HCT116 (cell line): ENCODE results near the gene HSPA1A. TPM values are rescaled to one million over a fixed set of nuclear protein-coding genes. Genes with fewer than 3 reads are reported as not detected.

Experiments
- ATAC-seq: fragments of 200-7000 bp; cut with Tn5 transposase; 2 replicates; pipeline ENCODE4 v1.9.1; 2020; ENCODE audit warnings: mild to moderate bottlenecking, moderate library complexity
- BruUV-seq: library from RNA; stranded (reverse); fragments of 400-500 nt; replicated peaks from 2 replicates; lab custom pipeline; 2021; lab: Mats Ljungman, UMichigan
- CTCF ChIA-PET: fragments of 300-600 bp; sonication (Branson Sonifier 250); formaldehyde crosslinking; loops from one replicate; lab custom pipeline; 2021; ENCODE audit warnings: antibody characterized with exemption; lab: Charles Lee
- POLR2A ChIA-PET: fragments of 300-600, 350-600 bp; sonication (Branson Sonifier 250); formaldehyde crosslinking; loops from one replicate; lab custom pipeline; 2021; ENCODE audit warnings: antibody characterized with exemption; lab: Charles Lee
- RAD21 ChIA-PET, 2 experiments: fragments of 300-600 bp; sonication (Branson Sonifier 250); formaldehyde crosslinking; loops; one replicate each; lab custom pipeline; 2023; ENCODE audit warnings: low total read pairs in 2 of 2; ENCODE audit not compliant: uncharacterized antibody in 2 of 2, unreplicated experiment in 2 of 2, low non-redundant PET in 1 of 2; lab: Charles Lee
- DNase-seq: peaks from one replicate; pipeline ENCODE4 v3.0.0-alpha.2; 2010; ENCODE audit warnings: low read depth, low spot score
- H2AFZ ChIP-seq: fragments of 200-600 bp; shearing (Covaris generic), sonication (generic); 2 replicates; pipeline ENCODE4 v1.6.1; 2017; ENCODE audit warnings: low read depth, mixed run types, mixed read lengths, antibody characterized with exemption, low read length; ENCODE audit not compliant: poor library complexity, severe bottlenecking
- H3K27ac ChIP-seq: 2 replicates; pipeline ENCODE4 v1.5.1; 2012; ENCODE audit warnings: low read depth, low read length
- H3K27me3 ChIP-seq: fragments of 200-600 bp; sonication (generic); 2 replicates; pipeline ENCODE4 v1.6.1; 2016; ENCODE audit warnings: mixed run types, low read length, mixed read lengths; ENCODE audit not compliant: insufficient read depth
- H3K36me3 ChIP-seq, 2 experiments: fragments of 200-500 bp in 1 of 2; fragments of 200-600 bp in 1 of 2; sonication (Bioruptor generic) in 1 of 2; sonication (generic) in 1 of 2; 2 replicates each; pipeline versions ENCODE4 v1.5.1 to v1.6.1; 2014 to 2016; ENCODE audit warnings: low read length in 2 of 2, inconsistent platforms in 1 of 2, mixed read lengths in 1 of 2, mixed run types in 1 of 2; ENCODE audit not compliant: insufficient read depth in 2 of 2, control insufficient read depth in 1 of 2
- H3K4me1 ChIP-seq, 2 experiments: fragments of 200-600 bp in 1 of 2; sonication (generic) in 1 of 2; 2 replicates each; pipeline versions ENCODE4 v1.5.1 to v1.6.1; 2012 to 2017; ENCODE audit warnings: low read length in 2 of 2, inconsistent platforms in 1 of 2, mild to moderate bottlenecking in 1 of 2, mixed read lengths in 1 of 2, mixed run types in 1 of 2, moderate library complexity in 1 of 2; ENCODE audit not compliant: insufficient read depth in 2 of 2, control insufficient read depth in 1 of 2
- H3K4me2 ChIP-seq: fragments of 200-600 bp; sonication (generic); 2 replicates; pipeline ENCODE4 v1.6.1; 2017; ENCODE audit warnings: mixed run types, low read length, mixed read lengths
- H3K4me3 ChIP-seq, 2 experiments: fragments of 200-600 bp in 1 of 2; sonication (generic) in 1 of 2; replicated peaks in 1 of 2; 2 replicates each; pipeline ENCODE4 v1.5.1; 2011 to 2016; ENCODE audit warnings: low read length in 2 of 2, control low read depth in 1 of 2, low read depth in 1 of 2, mild to moderate bottlenecking in 1 of 2, mixed read lengths in 1 of 2, mixed run types in 1 of 2
- H3K79me2 ChIP-seq: fragments of 200-600 bp; sonication (generic); 2 replicates; pipeline ENCODE4 v1.6.1; 2017; ENCODE audit warnings: mild to moderate bottlenecking, mixed run types, low read length, moderate library complexity, mixed read lengths; ENCODE audit not compliant: insufficient read depth
- H3K9ac ChIP-seq: fragments of 200-600 bp; sonication (generic); 2 replicates; pipeline ENCODE4 v1.6.1; 2016; ENCODE audit warnings: low read length, mixed read lengths
- H3K9me2 ChIP-seq: fragments of 200-600 bp; sonication (generic), shearing (Covaris generic); 2 replicates; pipeline ENCODE4 v1.6.1; 2017; ENCODE audit warnings: mixed run types, mild to moderate bottlenecking, moderate library complexity; ENCODE audit not compliant: insufficient read depth
- H3K9me3 ChIP-seq, 2 experiments: fragments of 200-500 bp in 1 of 2; fragments of 200-600 bp in 1 of 2; sonication (Bioruptor generic) in 1 of 2; sonication (generic) in 1 of 2; 2 replicates each; pipeline ENCODE4 v1.6.1; 2014 to 2017; ENCODE audit warnings: low read length in 2 of 2, mixed read lengths in 2 of 2, inconsistent platforms in 1 of 2, low read depth in 1 of 2, mild to moderate bottlenecking in 1 of 2, mixed run types in 1 of 2, moderate library complexity in 1 of 2; ENCODE audit not compliant: control insufficient read depth in 1 of 2, insufficient read depth in 1 of 2
- H4K20me1 ChIP-seq: fragments of 200-600 bp; sonication (generic), shearing (Covaris generic); 2 replicates; pipeline ENCODE4 v1.6.1; 2017; ENCODE audit warnings: mixed run types, mild to moderate bottlenecking, moderate library complexity; ENCODE audit not compliant: insufficient read depth
- CBX3 ChIP-seq: IDR thresholded peaks from 2 replicates; pipeline ENCODE4 v1.6.1; 2012; ENCODE audit warnings: low read depth
- CEBPB ChIP-seq: IDR thresholded peaks from 2 replicates; pipeline ENCODE4 v1.6.1; 2012; ENCODE audit warnings: low read depth
- EGR1 ChIP-seq: IDR thresholded peaks from 2 replicates; pipeline ENCODE4 v1.6.1; 2012; ENCODE audit warnings: low read depth
- EZH2 ChIP-seq: fragments of 200-600 bp; sonication (generic); IDR thresholded peaks from 2 replicates; pipeline ENCODE4 v1.6.1; 2017; ENCODE audit warnings: antibody characterized with exemption, mixed run types
- EZH2phosphoT487 ChIP-seq: fragments of 200-600 bp; IDR thresholded peaks from 2 replicates; pipeline ENCODE4 v1.6.1; 2018; ENCODE audit warnings: antibody characterized with exemption, borderline replicate concordance
- JUND ChIP-seq: IDR thresholded peaks from 2 replicates; pipeline ENCODE4 v1.6.1; 2012
- POLR2A ChIP-seq: IDR thresholded peaks from 2 replicates; pipeline ENCODE4 v1.7.0; 2011; ENCODE audit warnings: borderline replicate concordance; ENCODE audit not compliant: insufficient read depth, insufficient read length; ENCODE audit errors: extremely low read depth
- POLR2AphosphoS5 ChIP-seq: IDR thresholded peaks from 2 replicates; pipeline ENCODE4 v1.6.1; 2011; ENCODE audit warnings: mild to moderate bottlenecking, low read depth, low read length, moderate library complexity
- RAD21 ChIP-seq: IDR thresholded peaks from 2 replicates; pipeline ENCODE4 v1.6.1; 2012; ENCODE audit warnings: low read depth, mild to moderate bottlenecking
- SIN3A ChIP-seq: IDR thresholded peaks from 2 replicates; pipeline ENCODE4 v1.6.1; 2012; ENCODE audit warnings: low read depth
- SP1 ChIP-seq: IDR thresholded peaks from 2 replicates; pipeline ENCODE4 v1.6.1; 2012; ENCODE audit warnings: low read depth
- SRF ChIP-seq: IDR thresholded peaks from 2 replicates; pipeline ENCODE4 v1.6.1; 2012; ENCODE audit warnings: low read depth
- YY1 ChIP-seq: IDR thresholded peaks from 2 replicates; pipeline ENCODE4 v1.6.1; 2011; ENCODE audit warnings: low read length, low read depth, moderate library complexity, mild to moderate bottlenecking; ENCODE audit not compliant: insufficient replicate concordance; ENCODE audit errors: extremely low read depth
- ZFX ChIP-seq: fragments of 450-650 bp; IDR thresholded peaks from 2 replicates; pipeline ENCODE4 v1.6.1; 2017
- ZNF274 ChIP-seq: fragments of 200-500 bp; sonication (Bioruptor generic); IDR thresholded peaks from 2 replicates; pipeline ENCODE4 v1.6.1; 2014; ENCODE audit warnings: mild to moderate bottlenecking, low read depth, low read length, inconsistent platforms
- intact Hi-C: fragments of 100-400 bp; cut with micrococcal nuclease; formaldehyde crosslinking; loops from 2 replicates; pipeline ENCODE4 v1.10.0; 2022
- total RNA-seq: library from RNA; stranded (reverse); gene quantifications from one replicate; pipeline ENCODE4 v1.2.1, GENCODE V29; 2021; ENCODE audit not compliant: unreplicated experiment
- TF ChIP-seq, protein P1 (sequence below): IDR thresholded peaks from 2 replicates; pipeline ENCODE4 v1.6.1; 2012
- TF ChIP-seq, protein P2 (sequence below): IDR thresholded peaks from 2 replicates; pipeline ENCODE4 v1.6.1; 2011; ENCODE audit warnings: mild to moderate bottlenecking, low read length, moderate library complexity; ENCODE audit not compliant: insufficient replicate concordance; ENCODE audit errors: extremely low read depth
- TF ChIP-seq, protein P3 (sequence below): IDR thresholded peaks from 2 replicates; pipeline ENCODE4 v1.6.1; 2012; ENCODE audit warnings: low read depth

Gene HSPA1A
- total RNA-seq, 1 experiment from 2014 or later, result 5.0 TPM

DNA sequence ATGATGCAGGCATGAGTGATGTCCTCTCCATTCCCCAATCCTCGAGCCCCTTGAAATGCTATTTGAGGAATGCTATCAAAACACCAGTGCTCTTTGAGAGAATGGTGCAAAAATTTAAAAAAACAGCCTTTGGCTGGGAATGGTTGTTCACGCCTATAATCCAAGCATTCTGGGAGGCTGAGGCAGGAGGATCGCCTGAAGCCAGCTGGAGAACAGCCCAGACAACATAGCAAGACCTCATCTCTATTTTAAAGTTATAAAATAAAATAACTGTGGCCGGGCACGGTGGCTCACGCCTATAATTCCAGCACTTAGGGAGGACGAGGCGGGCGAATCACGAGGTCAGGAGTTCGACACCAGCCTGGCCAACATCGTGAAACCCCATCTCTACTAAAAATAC, 15.6 kb upstream of the HSPA1A start:
- no peak overlapping the region for H3K4me2 ChIP-seq
- H3K9me2 ChIP-seq, result no peaks in the 10 kb centered on the region
- H3K9ac ChIP-seq, result no peak overlapping the region
- ChIA-PET RAD21 (no interaction called here), CTCF (no interaction called here), POLR2A (interaction anchor here (1.3 to 1.5 kb wide), 2 partner anchors 15 to 28 kb away, joined by 3 to 5 read pairs; partner anchors contain the start of gene HSPA1B)
- H3K79me2 ChIP-seq, result peaks cover 29% of the 10 kb centered on the region
- ATAC-seq (no peak), DNase-seq (no peak)
- no peaks in the 10 kb centered on the region for H4K20me1 ChIP-seq
- no peaks in the 10 kb centered on the region for H3K27me3 ChIP-seq
- no peak overlapping the region for H3K4me3 ChIP-seq
- no peak overlapping the region for H2AFZ ChIP-seq
- peaks cover 6 to 12% of the 10 kb centered on the region in 2 experiments; a peak in 3 of 4 replicates for H3K36me3 ChIP-seq
- H3K4me1 ChIP-seq, result peaks cover 6 to 12% of the 10 kb centered on the region in 2 experiments
- intact Hi-C loops, result no loop called here
- TF ChIP-seq ZFX, result no peak
- no peak for TF ChIP-seq EZH2
- TF ChIP-seq, protein P1, sequence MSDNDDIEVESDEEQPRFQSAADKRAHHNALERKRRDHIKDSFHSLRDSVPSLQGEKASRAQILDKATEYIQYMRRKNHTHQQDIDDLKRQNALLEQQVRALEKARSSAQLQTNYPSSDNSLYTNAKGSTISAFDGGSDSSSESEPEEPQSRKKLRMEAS, result no peak
- no peak for TF ChIP-seq EZH2phosphoT487
- TF ChIP-seq SRF, result no peak
- TF ChIP-seq SP1, result no peak
- TF ChIP-seq EGR1, result no peak
- TF ChIP-seq ZNF274, result no peak
- no peak for TF ChIP-seq CBX3
- TF ChIP-seq, protein P2, sequence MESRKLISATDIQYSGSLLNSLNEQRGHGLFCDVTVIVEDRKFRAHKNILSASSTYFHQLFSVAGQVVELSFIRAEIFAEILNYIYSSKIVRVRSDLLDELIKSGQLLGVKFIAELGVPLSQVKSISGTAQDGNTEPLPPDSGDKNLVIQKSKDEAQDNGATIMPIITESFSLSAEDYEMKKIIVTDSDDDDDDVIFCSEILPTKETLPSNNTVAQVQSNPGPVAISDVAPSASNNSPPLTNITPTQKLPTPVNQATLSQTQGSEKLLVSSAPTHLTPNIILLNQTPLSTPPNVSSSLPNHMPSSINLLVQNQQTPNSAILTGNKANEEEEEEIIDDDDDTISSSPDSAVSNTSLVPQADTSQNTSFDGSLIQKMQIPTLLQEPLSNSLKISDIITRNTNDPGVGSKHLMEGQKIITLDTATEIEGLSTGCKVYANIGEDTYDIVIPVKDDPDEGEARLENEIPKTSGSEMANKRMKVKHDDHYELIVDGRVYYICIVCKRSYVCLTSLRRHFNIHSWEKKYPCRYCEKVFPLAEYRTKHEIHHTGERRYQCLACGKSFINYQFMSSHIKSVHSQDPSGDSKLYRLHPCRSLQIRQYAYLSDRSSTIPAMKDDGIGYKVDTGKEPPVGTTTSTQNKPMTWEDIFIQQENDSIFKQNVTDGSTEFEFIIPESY, result no peak
- TF ChIP-seq YY1, result no peak
- no peak for TF ChIP-seq POLR2A
- no peak for TF ChIP-seq POLR2AphosphoS5
- no peak for TF ChIP-seq CEBPB
- TF ChIP-seq RAD21, result no peak
- no peak for TF ChIP-seq SIN3A
- no peak for TF ChIP-seq JUND
- TF ChIP-seq, protein P3, sequence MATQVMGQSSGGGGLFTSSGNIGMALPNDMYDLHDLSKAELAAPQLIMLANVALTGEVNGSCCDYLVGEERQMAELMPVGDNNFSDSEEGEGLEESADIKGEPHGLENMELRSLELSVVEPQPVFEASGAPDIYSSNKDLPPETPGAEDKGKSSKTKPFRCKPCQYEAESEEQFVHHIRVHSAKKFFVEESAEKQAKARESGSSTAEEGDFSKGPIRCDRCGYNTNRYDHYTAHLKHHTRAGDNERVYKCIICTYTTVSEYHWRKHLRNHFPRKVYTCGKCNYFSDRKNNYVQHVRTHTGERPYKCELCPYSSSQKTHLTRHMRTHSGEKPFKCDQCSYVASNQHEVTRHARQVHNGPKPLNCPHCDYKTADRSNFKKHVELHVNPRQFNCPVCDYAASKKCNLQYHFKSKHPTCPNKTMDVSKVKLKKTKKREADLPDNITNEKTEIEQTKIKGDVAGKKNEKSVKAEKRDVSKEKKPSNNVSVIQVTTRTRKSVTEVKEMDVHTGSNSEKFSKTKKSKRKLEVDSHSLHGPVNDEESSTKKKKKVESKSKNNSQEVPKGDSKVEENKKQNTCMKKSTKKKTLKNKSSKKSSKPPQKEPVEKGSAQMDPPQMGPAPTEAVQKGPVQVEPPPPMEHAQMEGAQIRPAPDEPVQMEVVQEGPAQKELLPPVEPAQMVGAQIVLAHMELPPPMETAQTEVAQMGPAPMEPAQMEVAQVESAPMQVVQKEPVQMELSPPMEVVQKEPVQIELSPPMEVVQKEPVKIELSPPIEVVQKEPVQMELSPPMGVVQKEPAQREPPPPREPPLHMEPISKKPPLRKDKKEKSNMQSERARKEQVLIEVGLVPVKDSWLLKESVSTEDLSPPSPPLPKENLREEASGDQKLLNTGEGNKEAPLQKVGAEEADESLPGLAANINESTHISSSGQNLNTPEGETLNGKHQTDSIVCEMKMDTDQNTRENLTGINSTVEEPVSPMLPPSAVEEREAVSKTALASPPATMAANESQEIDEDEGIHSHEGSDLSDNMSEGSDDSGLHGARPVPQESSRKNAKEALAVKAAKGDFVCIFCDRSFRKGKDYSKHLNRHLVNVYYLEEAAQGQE, result no peak
- BruUV-seq, result no TSS peak
- H3K9me3 ChIP-seq, result no peaks in the 10 kb centered on the region
- H3K27ac ChIP-seq, result no peak overlapping the region
